ENCODE results near the gene RNASE12.

DNA sequence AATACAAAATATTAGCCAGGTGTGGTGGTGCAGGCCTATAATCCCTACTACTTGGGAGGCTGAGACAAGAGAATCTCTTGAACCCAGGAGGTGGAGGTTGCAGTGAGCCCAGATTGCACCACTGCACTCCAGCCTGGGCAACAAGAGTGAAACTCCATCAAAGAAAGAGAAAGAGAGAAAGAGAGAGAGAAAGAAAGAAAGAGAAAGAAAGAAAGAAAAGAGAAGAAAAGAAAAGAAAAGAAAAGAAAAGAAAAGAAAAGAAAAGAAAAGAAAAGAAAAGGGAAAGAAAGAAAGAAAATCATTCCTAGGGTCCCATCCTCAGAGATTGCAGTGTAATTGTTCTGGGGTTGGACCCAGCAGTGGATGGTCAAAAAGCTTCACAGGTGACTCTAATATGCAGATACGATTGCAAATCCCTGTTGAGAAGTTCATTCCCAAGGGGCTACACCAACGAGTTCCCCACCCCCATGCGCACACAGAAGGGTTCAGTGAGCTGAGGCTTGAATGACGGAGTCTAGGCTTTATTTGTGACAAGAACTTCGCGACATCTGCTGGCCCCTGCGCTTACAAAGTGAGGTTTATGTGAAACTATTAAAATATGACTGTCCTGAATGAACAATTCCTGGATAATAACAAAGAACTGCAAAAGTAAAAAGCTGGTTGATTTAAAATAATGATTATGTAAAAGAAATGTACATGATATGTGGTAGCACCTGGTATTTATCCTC, 17.4 kb upstream of the RNASE12 start:
- TF ChIP-seq GATA2 (IDR thresholded peaks at IDR 0.05; ENCODE audit: low read depth, low read length) (no peak), GATA3 (IDR thresholded peaks at IDR 0.05; ENCODE audit: low read depth, low read length) (no peak)
